GM10248 (cell line): ENCODE data around the gene GRIK4.

Source experiments
- CTCF ChIA-PET: fragments of 300-600 bp; sonication (Branson Sonifier 250); formaldehyde crosslinking; extraction: SDS; loops from one replicate; lab custom pipeline; 2021; ENCODE audit warnings: antibody characterized with exemption; lab: Yijun Ruan, JAX
- POLR2A ChIA-PET: fragments of 350-650 bp; sonication (Branson Sonifier 250); formaldehyde crosslinking; extraction: SDS; loops from one replicate; lab custom pipeline; 2020; ENCODE audit warnings: antibody characterized with exemption; lab: Yijun Ruan, JAX
- DNase-seq: peaks from one replicate; pipeline ENCODE4 v3.0.0; 2012; ENCODE audit errors: extremely low spot score
- CTCF ChIP-seq: IDR thresholded peaks from 2 replicates; pipeline ENCODE4 v1.5.1; 2012; ENCODE audit warnings: mild to moderate bottlenecking, low read depth; ENCODE audit errors: extremely low read depth, missing control alignments, control extremely low read depth

The GRIK4 gene

GRCh38 chr11:120954381-120954780 is 442.8 kb downstream of the GRIK4 start:
- POLR2A ChIA-PET: no interaction called here
- TF ChIP-seq CTCF: no peak
- CTCF ChIA-PET: interaction anchor here (1.1 to 2.2 kb wide), 7 partner anchors 9 to 454 kb away, joined by 3 to 10 read pairs (median 3); partner anchors contain the start of gene GRIK4
- no peak for DNase-seq

- POLR2A ChIA-PET: no interaction called here
- CTCF ChIA-PET: interaction anchor here (0.6 to 1.4 kb wide), 2 partner anchors 10 to 27 kb away, joined by 3 to 4 read pairs; no protein-coding TSS in a partner anchor
- DNase-seq: peak; percentile 38
- no peak for TF ChIP-seq CTCF
Observed at GRCh38 chr11:120956710-120957495, 445.4 kb downstream of the GRIK4 start.

- ChIA-PET CTCF (interaction anchor here (1.4 kb wide), 1 partner anchor 12 kb away, joined by 4 read pairs; no protein-coding TSS in a partner anchor), POLR2A (no interaction called here)
- DNase-seq: no peak
- TF ChIP-seq CTCF: no peak
Observed at GRCh38 chr11:120958185-120958584, 446.6 kb downstream of the GRIK4 start.

- ChIA-PET CTCF (interaction anchor here (0.8 kb wide), 1 partner anchor 30 kb away, joined by 3 read pairs; no protein-coding TSS in a partner anchor), POLR2A (no interaction called here)
- no peak for DNase-seq
- TF ChIP-seq CTCF: no peak
Observed at GRCh38 chr11:120959189-120959588, 447.6 kb downstream of the GRIK4 start.

GRCh38 chr11:120964857-120965256 is 453.3 kb downstream of the GRIK4 start:
- ChIA-PET CTCF (interaction anchor here (1.3 to 1.9 kb wide), 2 partner anchors 36 to 230 kb away, joined by 5 to 6 read pairs; no protein-coding TSS in a partner anchor), POLR2A (no interaction called here)
- DNase-seq: no peak
- no peak for TF ChIP-seq CTCF

- TF ChIP-seq CTCF: no peak
- POLR2A ChIA-PET: no interaction called here
- no peak for DNase-seq
- CTCF ChIA-PET: no interaction called here
Observed at GRCh38 chr11:120966840-120967239, 455.3 kb downstream of the GRIK4 start.
